ENCODE results near the gene THOC6.

DNA sequence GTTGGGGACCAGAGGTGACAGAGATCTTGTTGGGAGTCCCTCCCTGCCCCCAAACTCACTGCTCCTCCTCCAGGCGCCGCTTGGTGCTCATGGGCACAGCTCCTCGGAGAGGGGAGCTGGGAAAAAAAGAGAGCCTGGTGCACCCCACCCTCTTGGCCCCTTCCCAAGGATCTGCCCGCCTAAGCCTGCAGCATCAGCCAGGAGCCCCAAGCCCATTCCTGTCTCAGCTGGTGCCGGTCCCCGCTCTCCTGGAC, 493 bp upstream of the THOC6 start:
- TF ChIP-seq, protein P1, sequence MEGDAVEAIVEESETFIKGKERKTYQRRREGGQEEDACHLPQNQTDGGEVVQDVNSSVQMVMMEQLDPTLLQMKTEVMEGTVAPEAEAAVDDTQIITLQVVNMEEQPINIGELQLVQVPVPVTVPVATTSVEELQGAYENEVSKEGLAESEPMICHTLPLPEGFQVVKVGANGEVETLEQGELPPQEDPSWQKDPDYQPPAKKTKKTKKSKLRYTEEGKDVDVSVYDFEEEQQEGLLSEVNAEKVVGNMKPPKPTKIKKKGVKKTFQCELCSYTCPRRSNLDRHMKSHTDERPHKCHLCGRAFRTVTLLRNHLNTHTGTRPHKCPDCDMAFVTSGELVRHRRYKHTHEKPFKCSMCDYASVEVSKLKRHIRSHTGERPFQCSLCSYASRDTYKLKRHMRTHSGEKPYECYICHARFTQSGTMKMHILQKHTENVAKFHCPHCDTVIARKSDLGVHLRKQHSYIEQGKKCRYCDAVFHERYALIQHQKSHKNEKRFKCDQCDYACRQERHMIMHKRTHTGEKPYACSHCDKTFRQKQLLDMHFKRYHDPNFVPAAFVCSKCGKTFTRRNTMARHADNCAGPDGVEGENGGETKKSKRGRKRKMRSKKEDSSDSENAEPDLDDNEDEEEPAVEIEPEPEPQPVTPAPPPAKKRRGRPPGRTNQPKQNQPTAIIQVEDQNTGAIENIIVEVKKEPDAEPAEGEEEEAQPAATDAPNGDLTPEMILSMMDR (tag by site-specific recombination; IDR thresholded peaks at IDR 0.05), result no peak
- TF ChIP-seq ZNF510 (tag by site-specific recombination; IDR thresholded peaks at IDR 0.05; ENCODE audit: insufficient replicate concordance) (no peak), ZNF274 (IDR thresholded peaks at IDR 0.05; ENCODE audit: low read length) (no peak), ZNF274 (tag by site-specific recombination; IDR thresholded peaks at IDR 0.05; ENCODE audit: borderline replicate concordance) (no peak)
- TF ChIP-seq, protein P2, sequence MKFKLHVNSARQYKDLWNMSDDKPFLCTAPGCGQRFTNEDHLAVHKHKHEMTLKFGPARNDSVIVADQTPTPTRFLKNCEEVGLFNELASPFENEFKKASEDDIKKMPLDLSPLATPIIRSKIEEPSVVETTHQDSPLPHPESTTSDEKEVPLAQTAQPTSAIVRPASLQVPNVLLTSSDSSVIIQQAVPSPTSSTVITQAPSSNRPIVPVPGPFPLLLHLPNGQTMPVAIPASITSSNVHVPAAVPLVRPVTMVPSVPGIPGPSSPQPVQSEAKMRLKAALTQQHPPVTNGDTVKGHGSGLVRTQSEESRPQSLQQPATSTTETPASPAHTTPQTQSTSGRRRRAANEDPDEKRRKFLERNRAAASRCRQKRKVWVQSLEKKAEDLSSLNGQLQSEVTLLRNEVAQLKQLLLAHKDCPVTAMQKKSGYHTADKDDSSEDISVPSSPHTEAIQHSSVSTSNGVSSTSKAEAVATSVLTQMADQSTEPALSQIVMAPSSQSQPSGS (tag by site-specific recombination; IDR thresholded peaks at IDR 0.05; ENCODE audit: low read depth), result no peak

Measured in HEK293 (cell line).